Measurements from ENCODE around the gene UPF3A. TPM values are rescaled to one million over a fixed set of nuclear protein-coding genes. Genes with fewer than 3 reads are reported as not detected.

UPF3A gene
- total and polyA plus RNA-seq, 2 of the 4 experiments (the other 2 are of a cell fraction): 11.7 to 51.6 TPM

GRCh38 chr13:114244637-114245036 lies 36.8 kb upstream of the UPF3A start:
- Histone ChIP-seq H3K18ac (ENCODE audit: low read depth, low read length) (no peak overlapping the region), H3K14ac (replicated peaks; ENCODE audit: low read depth, low read length) (no peak overlapping the region), H2AK9ac (replicated peaks; ENCODE audit: low read depth, low read length, poor library complexity) (no peak overlapping the region), H3K79me1 (ENCODE audit: low read depth in 1 of 2, low read length in 2 of 2) (peaks cover 22 to 58% of the 10 kb centered on the region in 2 experiments), H3K23ac (ENCODE audit: low read depth, low read length) (no peak overlapping the region), H2AK5ac (ENCODE audit: low read depth, low read length) (no peak overlapping the region), H2AFZ (replicated peaks; ENCODE audit: low read length, poor library complexity) (no peak overlapping the region), H4K91ac (ENCODE audit: insufficient read depth, low read depth, low read length) (no peak overlapping the region), H2BK15ac (ENCODE audit: low read depth, low read length) (no peak overlapping the region), H2BK20ac (ENCODE audit: low read depth, low read length) (no peak overlapping the region), H3K4me3 (ENCODE audit: insufficient read depth, low read depth, low read length) (no peak overlapping the region), H3K4ac (ENCODE audit: low read depth, low read length) (no peak overlapping the region), H3K56ac (ENCODE audit: extremely low read depth, insufficient read depth, low read length) (no peak overlapping the region), H3K9ac (ENCODE audit: low read depth, low read length) (no peak overlapping the region), H3K36me3 (ENCODE audit: control insufficient read depth, insufficient read depth, low read length) (peaks cover 53% of the 10 kb centered on the region), H4K20me1 (ENCODE audit: insufficient read depth, low read length) (peaks cover 9% of the 10 kb centered on the region; the same call in 1 of the 2 replicates), H3K27me3 (ENCODE audit: control insufficient read depth, insufficient read depth, low read length) (no peaks in the 10 kb centered on the region), H3K4me2 (ENCODE audit: low read depth, low read length) (no peak overlapping the region), H3K4me1 (ENCODE audit: control insufficient read depth, insufficient read depth, low read length) (peaks cover 14% of the 10 kb centered on the region), H4K5ac (ENCODE audit: low read depth, low read length) (no peak overlapping the region), H2BK120ac (ENCODE audit: low read depth, low read length) (no peak overlapping the region), H3K27ac (ENCODE audit: insufficient read depth, low read length) (no peak overlapping the region), H3K9me1 (ENCODE audit: insufficient read depth, low read length) (peaks cover 9% of the 10 kb centered on the region), H3K9me3 (ENCODE audit: control insufficient read depth, insufficient read depth, low read length) (no peaks in the 10 kb centered on the region), H4K8ac (ENCODE audit: low read depth in 2 of 2, low read length in 2 of 2) (no peak overlapping the region), H2BK5ac (ENCODE audit: low read depth, low read length, poor library complexity, severe bottlenecking) (no peak overlapping the region)
- no CpG with 5 or more reads among the region's 5 CpGs for WGBS, 2 experiments (ENCODE audit: extremely low coverage in 2 of 2, insufficient read length in 1 of 2)
- intact Hi-C loops (cut with micrococcal nuclease) (no loop called here), in situ Hi-C loops (cut with MboI; ENCODE audit: low sequenced_read_pairs) (no loop called here), dilution Hi-C loops (cut with HindIII; ENCODE audit: low sequenced_read_pairs, unreplicated experiment) (no loop called here)
- DNase-seq (no peak), ATAC-seq (ENCODE audit: low read depth) (no peak)
- BruUV-seq (replicated peaks): no TSS peak
- TF ChIP-seq FOS (IDR thresholded peaks at IDR 0.05; ENCODE audit: low read depth, low read length) (no peak), BHLHE40 (IDR thresholded peaks at IDR 0.05; ENCODE audit: low read depth, low read length) (no peak), CHD1 (IDR thresholded peaks at IDR 0.05; ENCODE audit: low read depth, low read length) (no peak), RAD21 (IDR thresholded peaks at IDR 0.05; ENCODE audit: low read length) (no peak), RFX5 (IDR thresholded peaks at IDR 0.05; ENCODE audit: low read depth, low read length) (no peak), SMC3 (IDR thresholded peaks at IDR 0.05; ENCODE audit: low read depth, low read length) (no peak), MAZ (IDR thresholded peaks at IDR 0.05; ENCODE audit: borderline replicate concordance, low read depth, low read length) (no peak), CEBPB (IDR thresholded peaks at IDR 0.05; ENCODE audit: low read depth, low read length) (no peak), MXI1 (IDR thresholded peaks at IDR 0.05; ENCODE audit: borderline replicate concordance, low read depth, low read length) (no peak), POLR2A (IDR thresholded peaks at IDR 0.05; ENCODE audit: low read depth, low read length) (no peak), MAFK (IDR thresholded peaks at IDR 0.05; ENCODE audit: low read depth, low read length) (no peak), RCOR1 (IDR thresholded peaks at IDR 0.05; ENCODE audit: insufficient replicate concordance, low read length) (no peak), CTCF (conservative IDR thresholded peaks at IDR 0.05; ENCODE audit: low read depth, low read length) (no peak), NFE2L2 (IDR thresholded peaks at IDR 0.05; ENCODE audit: low read depth, low read length) (no peak)
- TF ChIP-seq, protein P1, sequence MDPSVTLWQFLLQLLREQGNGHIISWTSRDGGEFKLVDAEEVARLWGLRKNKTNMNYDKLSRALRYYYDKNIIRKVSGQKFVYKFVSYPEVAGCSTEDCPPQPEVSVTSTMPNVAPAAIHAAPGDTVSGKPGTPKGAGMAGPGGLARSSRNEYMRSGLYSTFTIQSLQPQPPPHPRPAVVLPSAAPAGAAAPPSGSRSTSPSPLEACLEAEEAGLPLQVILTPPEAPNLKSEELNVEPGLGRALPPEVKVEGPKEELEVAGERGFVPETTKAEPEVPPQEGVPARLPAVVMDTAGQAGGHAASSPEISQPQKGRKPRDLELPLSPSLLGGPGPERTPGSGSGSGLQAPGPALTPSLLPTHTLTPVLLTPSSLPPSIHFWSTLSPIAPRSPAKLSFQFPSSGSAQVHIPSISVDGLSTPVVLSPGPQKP (IDR thresholded peaks at IDR 0.05; ENCODE audit: borderline replicate concordance, low read depth, low read length): no peak
- TF ChIP-seq, protein P2, sequence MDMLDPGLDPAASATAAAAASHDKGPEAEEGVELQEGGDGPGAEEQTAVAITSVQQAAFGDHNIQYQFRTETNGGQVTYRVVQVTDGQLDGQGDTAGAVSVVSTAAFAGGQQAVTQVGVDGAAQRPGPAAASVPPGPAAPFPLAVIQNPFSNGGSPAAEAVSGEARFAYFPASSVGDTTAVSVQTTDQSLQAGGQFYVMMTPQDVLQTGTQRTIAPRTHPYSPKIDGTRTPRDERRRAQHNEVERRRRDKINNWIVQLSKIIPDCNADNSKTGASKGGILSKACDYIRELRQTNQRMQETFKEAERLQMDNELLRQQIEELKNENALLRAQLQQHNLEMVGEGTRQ (IDR thresholded peaks at IDR 0.05; ENCODE audit: low read depth, low read length): no peak
- POLR2A ChIA-PET (ENCODE audit: unreplicated experiment): interaction anchor here (0.6 kb wide), 1 partner anchor 476 kb away, joined by 6 read pairs; no protein-coding TSS in a partner anchor
- CTCF ChIA-PET: no interaction called here
